Measurements from ENCODE around the gene MTM1. TPM values are rescaled to one million over a fixed set of nuclear protein-coding genes. Genes with fewer than 3 reads are reported as not detected.

MTM1 gene
- total and polyA plus RNA-seq, 2 donors from 2014 or later, result 6.6 to 20.5 TPM

GRCh38 chrX:150683112-150683511 lies 114.7 kb downstream of the MTM1 start:
- intact Hi-C loops (cut with DNase I), result no loop called here
- FAIRE-seq (no peak), DNase-seq (no peak)
- Histone ChIP-seq H3K4me1 (ENCODE audit: control insufficient read depth in 2 of 3, insufficient read depth in 2 of 3, low read depth in 1 of 3, low read length in 3 of 3) (no peaks in the 10 kb centered on the region), H3K9ac (ENCODE audit: low read length in 3 of 3) (no peak overlapping the region), H3K36me3 (ENCODE audit: control insufficient read depth in 2 of 3, insufficient read depth in 3 of 3, low read length in 3 of 3) (no peaks in the 10 kb centered on the region), H3K27ac (ENCODE audit: low read depth in 2 of 2, low read length in 2 of 2) (no peak overlapping the region), H3K4me3 (ENCODE audit: low read length in 3 of 3) (no peak overlapping the region), H3K9me3 (ENCODE audit: control insufficient read depth in 2 of 3, insufficient read depth in 1 of 3, low read length in 3 of 3) (no peaks in the 10 kb centered on the region), H3K27me3 (ENCODE audit: control insufficient read depth, insufficient read depth, low read length) (no peaks in the 10 kb centered on the region)
- no peak for TF ChIP-seq CTCF (IDR thresholded peaks at IDR 0.05; ENCODE audit: borderline replicate concordance, extremely low read depth, insufficient read depth)

GRCh38 chrX:150683536-150684146 lies 115.2 kb downstream of the MTM1 start:
- TF ChIP-seq CTCF (IDR thresholded peaks at IDR 0.05; ENCODE audit: borderline replicate concordance, extremely low read depth, insufficient read depth), result no peak
- Histone ChIP-seq H3K4me1 (ENCODE audit: control insufficient read depth in 2 of 3, insufficient read depth in 2 of 3, low read depth in 1 of 3, low read length in 3 of 3) (no peaks in the 10 kb centered on the region), H3K36me3 (ENCODE audit: control insufficient read depth in 2 of 3, insufficient read depth in 3 of 3, low read length in 3 of 3) (no peaks in the 10 kb centered on the region), H3K9me3 (ENCODE audit: control insufficient read depth in 2 of 3, insufficient read depth in 1 of 3, low read length in 3 of 3) (no peaks in the 10 kb centered on the region), H3K4me3 (ENCODE audit: low read length in 3 of 3) (no peak overlapping the region), H3K27ac (ENCODE audit: low read depth in 2 of 2, low read length in 2 of 2) (no peak overlapping the region), H3K27me3 (ENCODE audit: control insufficient read depth, insufficient read depth, low read length) (no peaks in the 10 kb centered on the region), H3K9ac (ENCODE audit: low read length in 3 of 3) (no peak overlapping the region)
- no peak for FAIRE-seq
- intact Hi-C loops (cut with DNase I), result no loop called here
- DNase-seq, result peak in 1 of 5 donors; percentile 25

GRCh38 chrX:150688911-150689451 lies 120.6 kb downstream of the MTM1 start:
- H3K9me3 ChIP-seq (ENCODE audit: control insufficient read depth in 2 of 3, insufficient read depth in 1 of 3, low read length in 3 of 3), result no peaks in the 10 kb centered on the region
- no peaks in the 10 kb centered on the region for H3K27me3 ChIP-seq (ENCODE audit: control insufficient read depth, insufficient read depth, low read length)
- no peak overlapping the region for H3K27ac ChIP-seq (ENCODE audit: low read depth in 2 of 2, low read length in 2 of 2)
- no peaks in the 10 kb centered on the region for H3K36me3 ChIP-seq (ENCODE audit: control insufficient read depth in 2 of 3, insufficient read depth in 3 of 3, low read length in 3 of 3)
- TF ChIP-seq CTCF (IDR thresholded peaks at IDR 0.05; ENCODE audit: borderline replicate concordance, extremely low read depth, insufficient read depth), result no peak
- H3K4me1 ChIP-seq (ENCODE audit: control insufficient read depth in 2 of 3, insufficient read depth in 2 of 3, low read depth in 1 of 3, low read length in 3 of 3), result peaks cover 0 to 2% (median 0%) of the 10 kb centered on the region in 3 donors
- FAIRE-seq, result no peak
- no peak overlapping the region for H3K4me3 ChIP-seq (ENCODE audit: low read length in 3 of 3)
- no peak overlapping the region for H3K9ac ChIP-seq (ENCODE audit: low read length in 3 of 3)
- no peak for DNase-seq
- intact Hi-C loops (cut with DNase I), result no loop called here

Measured in kidney (tissue), 14 donors.